ENCODE data around the gene HOXB7.

GRCh38 chr17:48630925-48631692 lies 20.3 kb upstream of the HOXB7 start:
- TF ChIP-seq PTBP1 (IDR thresholded peaks at IDR 0.05; ENCODE audit: low read depth, low read length, poor library complexity, severe bottlenecking): no peak
- TF ChIP-seq ZNF234 (CRISPR knock-in tag; conservative IDR thresholded peaks at IDR 0.05): no peak
- no peak for TF ChIP-seq ZNF549 (CRISPR knock-in tag; IDR thresholded peaks at IDR 0.05)
- TF ChIP-seq RNF219 (CRISPR knock-in tag; IDR thresholded peaks at IDR 0.05): no peak
- TF ChIP-seq ZHX2 (IDR thresholded peaks at IDR 0.05; ENCODE audit: low read depth): no peak
- no peak for TF ChIP-seq ZHX2 (CRISPR knock-in tag; IDR thresholded peaks at IDR 0.05; ENCODE audit: borderline replicate concordance)
- TF ChIP-seq ZNF263 (CRISPR knock-in tag; IDR thresholded peaks at IDR 0.05): no peak
- TF ChIP-seq EZH2 (conservative IDR thresholded peaks at IDR 0.05; ENCODE audit: low read depth, low read length): no peak; the same call in 1 of the 2 replicates
- TF ChIP-seq MTA3 (CRISPR knock-in tag; IDR thresholded peaks at IDR 0.05): no peak
- TF ChIP-seq ZNF362 (CRISPR knock-in tag; IDR thresholded peaks at IDR 0.05; ENCODE audit: borderline replicate concordance): no peak
- TF ChIP-seq EP300 (IDR thresholded peaks at IDR 0.05; ENCODE audit: low read depth in 2 of 2, low read length in 2 of 2): no peak
- no peak for TF ChIP-seq EP300 (CRISPR knock-in tag; IDR thresholded peaks at IDR 0.05; ENCODE audit: borderline replicate concordance)
- TF ChIP-seq CTCF (CRISPR knock-in tag; IDR thresholded peaks at IDR 0.05): no peak
- TF ChIP-seq IKZF5 (CRISPR knock-in tag; IDR thresholded peaks at IDR 0.05): no peak
- TF ChIP-seq MTF2 (CRISPR knock-in tag; IDR thresholded peaks at IDR 0.05; ENCODE audit: borderline replicate concordance): no peak
- no peak for TF ChIP-seq BHLHE40 (IDR thresholded peaks at IDR 0.05; ENCODE audit: low read length)

Data from HepG2 (cell line).